ENCODE data around the gene ISG15. TPM values are rescaled to one million over a fixed set of nuclear protein-coding genes. Genes with fewer than 3 reads are reported as not detected.

ISG15 gene
- total and polyA plus RNA-seq, 2 of the 13 experiments (the other 11 are each of a cell fraction or from before 2014, with no cell fraction given) = 42.1 to 54.9 TPM

- no peak for TF ChIP-seq ATF4 (CRISPR knock-in tag; IDR thresholded peaks at IDR 0.05)
- no peak for TF ChIP-seq POLR2A (IDR thresholded peaks at IDR 0.05; ENCODE audit: insufficient read depth in 1 of 2, low read depth in 2 of 2, low read length in 2 of 2)
- no peak for TF ChIP-seq CSRNP2 (CRISPR knock-in tag; conservative IDR thresholded peaks at IDR 0.05; ENCODE audit: low read depth)
- TF ChIP-seq SMARCC2 (IDR thresholded peaks at IDR 0.05) = no peak
- TF ChIP-seq ISL2 (CRISPR knock-in tag; IDR thresholded peaks at IDR 0.05) = no peak
- no peak for TF ChIP-seq FOXK1 (CRISPR knock-in tag; IDR thresholded peaks at IDR 0.05; ENCODE audit: borderline replicate concordance, low read depth)
- TF ChIP-seq IKZF5 (CRISPR knock-in tag; IDR thresholded peaks at IDR 0.05) = no peak
- TF ChIP-seq ZBTB7A (CRISPR knock-in tag; IDR thresholded peaks at IDR 0.05) = peak; percentile 62; the same call in 1 of the 2 replicates
- TF ChIP-seq FOXO4 (CRISPR knock-in tag; conservative IDR thresholded peaks at IDR 0.05) = no peak
- no peak for TF ChIP-seq ZNF639 (CRISPR knock-in tag; conservative IDR thresholded peaks at IDR 0.05)
- no peak for TF ChIP-seq ZSCAN29 (CRISPR knock-in tag; conservative IDR thresholded peaks at IDR 0.05)
- TF ChIP-seq STAT5B (CRISPR knock-in tag; IDR thresholded peaks at IDR 0.05) = no peak
- TF ChIP-seq ZNF567 (CRISPR knock-in tag; IDR thresholded peaks at IDR 0.05; ENCODE audit: borderline replicate concordance) = no peak
- TF ChIP-seq HOXA3 (CRISPR knock-in tag; IDR thresholded peaks at IDR 0.05) = no peak
- TF ChIP-seq ZNF337 (CRISPR knock-in tag; IDR thresholded peaks at IDR 0.05; ENCODE audit: borderline replicate concordance, low read depth) = no peak
- TF ChIP-seq SALL1 (CRISPR knock-in tag; IDR thresholded peaks at IDR 0.05) = no peak
- no peak for TF ChIP-seq AGO1 (IDR thresholded peaks at IDR 0.05; ENCODE audit: low read depth, low read length, poor library complexity, severe bottlenecking)
- TF ChIP-seq ZNF512B (CRISPR knock-in tag; IDR thresholded peaks at IDR 0.05; ENCODE audit: borderline replicate concordance) = peak; percentile 87; the same call in 1 of the 2 replicates
- TF ChIP-seq SATB2 (CRISPR knock-in tag; IDR thresholded peaks at IDR 0.05) = no peak
- TF ChIP-seq ZNF124 (CRISPR knock-in tag; IDR thresholded peaks at IDR 0.05) = no peak
- TF ChIP-seq RORA (CRISPR knock-in tag; IDR thresholded peaks at IDR 0.05) = no peak
Measured at GRCh38 chr1:983798-984475, 29.4 kb upstream of the ISG15 start (continued).

Data from HepG2 (cell line).